Renal cortex interstitium (tissue), 11 donors: ENCODE results near the gene NPTX2. TPM values are rescaled to one million over a fixed set of nuclear protein-coding genes. Genes with fewer than 3 reads are reported as not detected.
A peak's percentile ranks its signal among the peaks of the same experiment; 100 is the strongest.

Experiments used
- DNase-seq, 11 donors: peaks; one replicate each; pipeline ENCODE4 v3.0.0-alpha.2; 2013; ENCODE audit warnings: low read depth in 9 of 11, low spot score in 4 of 11; ENCODE audit errors: extremely low read depth in 1 of 11
- polyA plus RNA-seq, 3 donors: library from polyadenylated mRNA; unstranded; fragments of 120-200 nt; gene quantifications; one replicate each; pipeline ENCODE4 v1.2.1, GENCODE V29; 2013; ENCODE audit not compliant: insufficient read length in 3 of 3

The NPTX2 gene
- polyA plus RNA-seq, 3 donors = 3.1 to 4.6 (median 3.5) TPM

GRCh38 chr7:98613601-98614425 is 3.3 kb upstream of the NPTX2 start:
- peak in 10 of 11 donors; percentile 44 to 80 (median 62) for DNase-seq

DNA sequence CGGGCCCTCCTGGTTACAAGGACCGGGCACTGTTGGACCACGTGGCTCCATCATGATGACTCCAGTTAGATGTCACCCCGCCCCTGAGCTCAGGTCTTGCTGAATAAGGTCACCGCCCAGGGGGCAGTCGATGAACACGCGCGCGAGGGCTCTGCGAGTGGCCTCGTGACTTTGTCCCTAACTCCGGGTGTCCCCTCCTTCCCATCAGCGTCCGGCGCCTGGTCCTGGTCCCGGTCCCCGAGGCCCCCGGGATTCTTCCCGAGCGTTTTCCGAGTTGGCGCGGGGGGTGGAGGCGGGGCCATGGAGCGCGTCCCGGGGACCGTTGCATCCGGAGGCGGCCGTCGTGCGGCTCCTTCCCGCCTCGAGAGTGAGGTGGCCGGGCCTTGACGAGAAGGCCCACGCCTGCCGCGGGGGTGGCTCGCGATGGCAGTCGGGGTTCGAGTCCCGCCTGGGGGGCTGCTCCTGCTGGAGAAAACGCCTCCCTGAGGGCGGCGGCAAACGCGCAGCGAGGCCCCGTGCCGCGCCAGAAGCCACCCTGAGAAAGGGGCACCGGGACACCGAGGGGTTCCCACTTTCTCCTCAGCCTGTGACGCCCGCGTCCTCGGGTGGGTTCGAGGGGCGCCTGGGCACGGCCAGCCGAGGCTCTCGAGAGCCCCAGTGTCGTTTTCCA is 569 bp upstream of the NPTX2 start:
- no peak for DNase-seq

GRCh38 chr7:98617960-98618418 is 904 bp downstream of the NPTX2 start:
- DNase-seq = no peak

- DNase-seq = no peak
These were observed 1.7 kb downstream of the NPTX2 start for GRCh38 chr7:98618786-98619185.

GRCh38 chr7:98619450-98620321 is 2.6 kb downstream of the NPTX2 start:
- DNase-seq = no peak

DNA sequence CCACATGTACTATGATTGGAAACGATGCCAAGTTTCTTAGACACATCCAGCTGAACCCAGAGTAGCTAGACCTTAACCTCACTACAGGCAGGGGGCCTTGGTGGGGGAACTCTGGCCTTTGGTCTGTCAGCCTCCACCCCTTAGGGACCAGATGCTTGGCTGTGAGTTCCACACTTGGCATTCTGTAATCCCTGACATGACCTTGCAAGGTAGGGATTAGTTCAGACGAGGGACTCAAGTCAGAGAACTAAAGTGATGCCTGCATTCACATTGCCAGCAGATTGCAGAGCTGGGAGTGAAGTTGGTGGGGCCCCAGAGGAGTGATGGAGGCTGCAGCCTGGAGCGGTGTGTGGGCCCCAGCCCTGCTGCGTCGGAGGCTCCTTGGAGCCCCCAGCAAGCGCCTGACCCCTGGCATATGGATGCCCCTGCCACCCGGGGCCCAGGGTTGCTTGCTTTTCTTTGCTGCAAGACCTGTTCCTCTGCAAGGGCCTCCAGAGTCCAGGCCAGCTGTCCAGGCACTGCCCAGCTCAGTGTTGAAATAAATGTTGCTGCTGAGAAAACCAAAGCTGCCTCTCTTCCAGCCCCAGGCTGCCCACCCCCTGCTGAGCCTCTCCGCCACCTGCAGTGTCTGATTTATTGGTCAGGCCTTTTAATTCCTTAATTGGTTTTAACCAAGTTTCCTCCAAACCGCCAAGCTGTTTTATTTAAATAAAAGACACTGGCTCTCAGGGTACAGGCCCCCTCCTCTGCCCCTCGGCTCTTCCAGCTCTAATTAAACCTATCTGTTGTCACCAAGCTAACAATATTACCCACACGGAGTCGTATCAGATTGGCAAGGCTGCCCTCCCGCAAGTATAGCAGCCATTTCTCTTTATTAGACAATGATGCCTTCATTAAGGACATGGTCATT is 4.7 kb downstream of the NPTX2 start:
- no peak for DNase-seq

DNA sequence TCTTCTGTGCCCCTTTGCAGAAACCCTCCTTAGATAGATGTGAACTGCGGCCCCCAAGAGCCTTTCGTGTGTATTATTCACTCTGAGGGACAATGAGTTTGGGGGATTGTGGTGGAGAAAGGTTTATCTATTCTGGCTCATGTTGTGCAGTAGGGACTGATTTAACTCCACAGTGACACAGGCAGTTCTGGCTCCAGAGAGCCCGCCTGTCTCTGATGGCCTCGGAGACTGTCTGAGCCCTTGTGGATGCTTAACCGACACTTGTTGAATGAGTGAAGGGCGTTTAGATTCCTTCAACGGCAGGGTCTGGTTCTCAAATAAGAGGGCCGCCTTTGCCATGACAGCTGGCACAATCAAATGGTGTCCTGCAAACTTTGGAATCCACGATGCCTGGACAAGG is 5.8 kb downstream of the NPTX2 start:
- DNase-seq = no peak

- no peak for DNase-seq
These were observed 7.8 kb downstream of the NPTX2 start for GRCh38 chr7:98624846-98625420.

DNA sequence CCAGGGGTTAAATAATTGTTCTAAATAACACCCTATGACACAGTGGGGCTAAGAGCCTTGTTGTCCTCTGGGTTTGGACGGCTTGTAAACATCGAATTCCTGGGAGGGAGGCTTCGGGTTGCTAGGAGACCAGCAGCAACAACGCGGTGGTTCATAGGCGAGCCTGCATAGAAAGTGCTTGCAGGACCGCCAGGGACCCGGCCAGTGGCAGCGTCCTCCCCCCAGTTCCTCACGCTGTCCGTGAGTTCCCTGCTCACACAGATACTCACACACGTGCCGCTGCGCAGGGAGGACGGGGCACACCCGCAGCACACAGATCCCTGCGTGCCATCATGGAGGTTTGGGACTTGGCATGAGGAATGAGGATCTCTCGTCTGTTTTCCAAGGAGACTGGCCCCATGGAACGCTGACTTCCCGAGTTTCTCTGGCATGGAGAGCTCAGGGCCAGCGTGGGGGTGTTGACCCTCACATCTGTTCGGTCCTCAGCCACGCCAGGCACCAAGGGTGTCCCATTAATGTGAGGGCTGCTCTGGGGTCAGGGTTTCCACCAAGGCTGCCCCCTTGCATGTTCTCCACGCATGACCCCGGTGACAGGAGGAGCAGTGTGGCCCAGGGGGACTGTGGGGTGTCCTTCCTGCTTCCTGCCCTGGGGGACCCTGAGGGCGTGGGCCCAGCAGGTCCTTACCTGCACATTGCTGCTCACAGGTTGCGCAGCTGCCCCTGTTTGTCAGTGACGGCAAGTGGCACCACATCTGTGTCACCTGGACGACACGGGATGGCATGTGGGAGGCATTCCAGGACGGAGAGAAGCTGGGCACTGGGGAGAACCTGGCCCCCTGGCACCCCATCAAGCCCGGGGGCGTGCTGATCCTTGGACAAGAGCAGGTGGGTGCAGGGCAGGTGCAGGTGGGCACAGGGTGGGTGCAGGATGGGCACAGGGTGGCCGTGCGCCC is 9.7 kb downstream of the NPTX2 start:
- no peak for DNase-seq

GRCh38 chr7:98627413-98627790 is 10.3 kb downstream of the NPTX2 start:
- DNase-seq = no peak

- no peak for DNase-seq
These were observed 11.3 kb downstream of the NPTX2 start for GRCh38 chr7:98628418-98628817.

DNA sequence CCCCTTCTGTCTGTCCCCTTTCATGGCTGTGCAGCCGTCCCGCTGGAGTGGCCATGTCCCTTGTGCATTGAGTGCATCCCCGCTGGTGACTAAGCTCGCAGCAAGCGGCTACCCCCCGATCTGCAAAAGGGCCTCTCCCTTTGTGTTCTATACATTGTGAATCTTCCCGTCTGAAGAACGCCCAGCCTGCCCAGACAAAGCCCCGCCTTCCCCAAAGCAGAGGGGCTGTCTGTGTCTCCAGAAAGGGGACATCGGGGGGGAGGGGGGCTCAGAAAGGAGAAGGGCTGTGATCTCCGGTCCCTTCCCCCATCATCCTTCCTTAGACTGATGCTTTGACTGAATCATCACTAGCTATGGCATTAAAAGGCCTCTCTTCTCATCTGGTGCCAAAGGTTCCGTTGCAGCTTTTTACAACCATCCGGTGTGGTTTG is 11.9 kb downstream of the NPTX2 start:
- DNase-seq = no peak

GRCh38 chr7:98630149-98630548 is 13.1 kb downstream of the NPTX2 start:
- DNase-seq = no peak

GRCh38 chr7:98630770-98631169 is 13.7 kb downstream of the NPTX2 start:
- no peak for DNase-seq

DNA sequence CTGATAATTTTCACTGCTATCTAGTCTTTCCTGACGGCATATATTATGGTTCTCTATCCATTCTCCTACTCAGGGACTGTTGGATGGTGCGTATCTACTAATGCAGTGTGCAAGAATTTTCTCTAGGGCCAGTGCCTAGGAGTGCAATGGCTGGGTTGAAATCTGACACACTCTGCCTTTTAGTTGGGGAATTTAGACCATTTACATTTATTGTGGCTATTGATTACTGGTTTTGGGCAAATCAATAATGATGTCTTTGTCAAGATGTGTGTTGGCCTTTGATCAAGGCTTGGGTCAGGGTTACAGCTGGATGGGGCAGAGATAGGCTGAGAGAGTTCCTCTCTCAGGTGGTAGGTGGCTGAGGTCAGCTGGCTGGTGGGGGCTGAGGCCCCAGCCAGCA is 21.8 kb downstream of the NPTX2 start:
- DNase-seq = no peak

- no peak for DNase-seq
These were observed 23.3 kb downstream of the NPTX2 start for GRCh38 chr7:98640375-98640774.
